KMS-11 (cell line): ENCODE data around the gene SLC39A13.

Experiments used
- H2AFZ ChIP-seq: fragments of 200-600 bp; sonication (generic); 2 replicates; pipeline ENCODE4 v1.6.1; 2016; ENCODE audit warnings: antibody characterized with exemption, mixed run types, low read depth
- H3K27ac ChIP-seq: fragments of 200-600 bp; sonication (generic); 2 replicates; pipeline ENCODE4 v1.6.1; 2016; ENCODE audit warnings: mild to moderate bottlenecking, mixed run types
- H3K27me3 ChIP-seq: fragments of 200-600 bp; sonication (generic); 2 replicates; pipeline ENCODE4 v1.6.1; 2017; ENCODE audit warnings: mild to moderate bottlenecking, low read depth, mixed run types, moderate library complexity; ENCODE audit not compliant: insufficient read depth
- H3K36me3 ChIP-seq: fragments of 200-600 bp; sonication (generic); 2 replicates; pipeline ENCODE4 v1.6.1; 2017; ENCODE audit warnings: mild to moderate bottlenecking, mixed run types; ENCODE audit not compliant: insufficient read depth
- H3K4me1 ChIP-seq: fragments of 200-600 bp; sonication (generic); 2 replicates; pipeline ENCODE4 v1.6.1; 2016; ENCODE audit warnings: mild to moderate bottlenecking, low read depth, mixed run types; ENCODE audit not compliant: poor library complexity, severe bottlenecking
- H3K4me2 ChIP-seq: fragments of 200-600 bp; sonication (generic); 2 replicates; pipeline ENCODE4 v1.7.0; 2016; ENCODE audit warnings: mild to moderate bottlenecking, mixed run types
- H3K4me3 ChIP-seq: fragments of 200-600 bp; sonication (generic); IDR thresholded peaks from 2 replicates; pipeline ENCODE4 v1.6.1; 2017; ENCODE audit warnings: low read depth, low read length, mixed read lengths; ENCODE audit not compliant: insufficient read depth
- H3K79me2 ChIP-seq: fragments of 200-600 bp; sonication (generic); 2 replicates; pipeline ENCODE4 v1.6.1; 2016; ENCODE audit warnings: low read depth, mixed run types; ENCODE audit not compliant: insufficient read depth
- H3K9ac ChIP-seq: fragments of 200-600 bp; sonication (generic); 2 replicates; pipeline ENCODE4 v1.6.1; 2016; ENCODE audit warnings: mild to moderate bottlenecking, mixed run types
- H4K20me1 ChIP-seq: fragments of 200-600 bp; sonication (generic); 2 replicates; pipeline ENCODE4 v1.6.1; 2016; ENCODE audit warnings: mild to moderate bottlenecking, mixed run types; ENCODE audit not compliant: insufficient read depth
- TF ChIP-seq, protein P1 (sequence below): fragments of 200-600 bp; sonication (generic); conservative IDR thresholded peaks from 2 replicates; pipeline ENCODE4 v1.6.1; 2017; ENCODE audit warnings: low read depth, mild to moderate bottlenecking, antibody characterized with exemption, low read length, moderate library complexity, mixed read lengths

SLC39A13 gene

DNA sequence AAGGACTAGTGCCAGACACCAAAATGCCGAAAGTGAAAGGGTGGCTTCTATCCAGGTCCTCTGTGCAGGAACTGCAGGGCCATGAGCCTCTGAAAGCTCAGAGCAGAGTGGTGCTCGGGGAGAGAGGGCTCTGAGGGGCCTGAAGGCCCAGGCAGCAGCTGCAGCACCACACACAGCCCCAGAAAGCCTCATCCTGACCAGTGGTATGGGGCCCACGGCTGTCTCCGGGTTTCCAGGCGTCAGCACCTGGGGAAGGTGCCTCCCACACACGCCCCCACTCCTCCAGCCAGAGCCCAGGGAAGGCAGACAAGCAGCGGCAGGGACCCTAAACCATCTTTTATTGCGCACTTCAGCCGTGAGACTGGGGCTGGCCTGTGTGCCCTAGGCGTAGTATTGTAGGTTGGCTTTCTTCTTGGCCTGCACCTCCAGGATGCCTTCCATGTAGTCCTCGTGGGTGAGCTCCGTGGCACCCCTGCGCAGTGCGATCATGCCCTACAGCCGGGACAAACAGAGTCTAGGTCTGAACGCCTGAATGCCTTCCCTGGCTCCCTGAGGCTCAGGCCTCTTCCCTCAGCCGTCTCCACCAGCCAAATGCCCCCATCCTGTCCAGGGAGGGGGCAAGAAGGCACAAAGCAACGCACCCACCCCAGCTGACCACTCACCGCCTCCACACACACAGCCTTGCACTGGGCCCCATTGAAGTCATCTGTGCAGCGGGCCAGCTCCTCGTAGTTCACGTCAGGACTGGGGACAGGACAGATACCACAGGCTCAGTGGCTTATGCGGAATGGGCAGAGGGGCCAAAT, 10.3 kb downstream of the SLC39A13 start:
- H3K79me2 ChIP-seq: no peaks in the 10 kb centered on the region
- H4K20me1 ChIP-seq: no peaks in the 10 kb centered on the region
- H3K36me3 ChIP-seq: peaks cover 18% of the 10 kb centered on the region; the same call in 1 of the 2 replicates
- TF ChIP-seq, protein P1, sequence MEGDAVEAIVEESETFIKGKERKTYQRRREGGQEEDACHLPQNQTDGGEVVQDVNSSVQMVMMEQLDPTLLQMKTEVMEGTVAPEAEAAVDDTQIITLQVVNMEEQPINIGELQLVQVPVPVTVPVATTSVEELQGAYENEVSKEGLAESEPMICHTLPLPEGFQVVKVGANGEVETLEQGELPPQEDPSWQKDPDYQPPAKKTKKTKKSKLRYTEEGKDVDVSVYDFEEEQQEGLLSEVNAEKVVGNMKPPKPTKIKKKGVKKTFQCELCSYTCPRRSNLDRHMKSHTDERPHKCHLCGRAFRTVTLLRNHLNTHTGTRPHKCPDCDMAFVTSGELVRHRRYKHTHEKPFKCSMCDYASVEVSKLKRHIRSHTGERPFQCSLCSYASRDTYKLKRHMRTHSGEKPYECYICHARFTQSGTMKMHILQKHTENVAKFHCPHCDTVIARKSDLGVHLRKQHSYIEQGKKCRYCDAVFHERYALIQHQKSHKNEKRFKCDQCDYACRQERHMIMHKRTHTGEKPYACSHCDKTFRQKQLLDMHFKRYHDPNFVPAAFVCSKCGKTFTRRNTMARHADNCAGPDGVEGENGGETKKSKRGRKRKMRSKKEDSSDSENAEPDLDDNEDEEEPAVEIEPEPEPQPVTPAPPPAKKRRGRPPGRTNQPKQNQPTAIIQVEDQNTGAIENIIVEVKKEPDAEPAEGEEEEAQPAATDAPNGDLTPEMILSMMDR: no peak
- H3K4me3 ChIP-seq: no peak overlapping the region
- H3K4me1 ChIP-seq: no peaks in the 10 kb centered on the region
- no peak overlapping the region for H2AFZ ChIP-seq
- no peak overlapping the region for H3K9ac ChIP-seq
- H3K4me2 ChIP-seq: no peak overlapping the region
- H3K27me3 ChIP-seq: no peaks in the 10 kb centered on the region
- no peak overlapping the region for H3K27ac ChIP-seq

DNA sequence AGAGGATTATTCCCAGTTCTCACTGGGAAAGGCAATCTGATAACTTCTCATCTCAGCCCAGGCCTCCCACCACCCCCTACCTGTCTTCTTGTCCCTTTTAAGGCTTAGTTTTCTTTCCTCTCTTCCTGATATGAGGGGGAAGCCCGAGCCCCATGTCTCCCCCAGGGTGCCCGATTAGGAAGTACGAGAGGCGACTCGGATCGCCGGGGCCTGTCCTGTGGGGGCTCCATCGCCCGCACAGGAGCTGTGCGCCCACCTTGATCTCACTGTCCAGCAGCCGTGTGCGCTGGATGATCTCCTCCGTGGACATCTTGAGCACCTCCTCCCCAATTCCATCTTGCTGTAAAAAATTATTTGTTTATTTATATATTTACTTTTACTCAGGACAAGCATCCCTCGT, 17.2 kb downstream of the SLC39A13 start:
- peak overlapping the region; percentile 93 for H3K9ac ChIP-seq
- H3K27ac ChIP-seq: peak overlapping the region; percentile 85
- H4K20me1 ChIP-seq: no peaks in the 10 kb centered on the region
- H3K4me3 ChIP-seq: no peak overlapping the region
- peaks cover 8% of the 10 kb centered on the region for H3K4me1 ChIP-seq
- H3K27me3 ChIP-seq: no peaks in the 10 kb centered on the region
- peaks cover 23% of the 10 kb centered on the region for H3K79me2 ChIP-seq
- peaks cover 10% of the 10 kb centered on the region; the same call in 1 of the 2 replicates for H3K36me3 ChIP-seq
- TF ChIP-seq, protein P1: no peak
- peak overlapping the region; percentile 95 for H2AFZ ChIP-seq
- peak overlapping the region; percentile 99 for H3K4me2 ChIP-seq

DNA sequence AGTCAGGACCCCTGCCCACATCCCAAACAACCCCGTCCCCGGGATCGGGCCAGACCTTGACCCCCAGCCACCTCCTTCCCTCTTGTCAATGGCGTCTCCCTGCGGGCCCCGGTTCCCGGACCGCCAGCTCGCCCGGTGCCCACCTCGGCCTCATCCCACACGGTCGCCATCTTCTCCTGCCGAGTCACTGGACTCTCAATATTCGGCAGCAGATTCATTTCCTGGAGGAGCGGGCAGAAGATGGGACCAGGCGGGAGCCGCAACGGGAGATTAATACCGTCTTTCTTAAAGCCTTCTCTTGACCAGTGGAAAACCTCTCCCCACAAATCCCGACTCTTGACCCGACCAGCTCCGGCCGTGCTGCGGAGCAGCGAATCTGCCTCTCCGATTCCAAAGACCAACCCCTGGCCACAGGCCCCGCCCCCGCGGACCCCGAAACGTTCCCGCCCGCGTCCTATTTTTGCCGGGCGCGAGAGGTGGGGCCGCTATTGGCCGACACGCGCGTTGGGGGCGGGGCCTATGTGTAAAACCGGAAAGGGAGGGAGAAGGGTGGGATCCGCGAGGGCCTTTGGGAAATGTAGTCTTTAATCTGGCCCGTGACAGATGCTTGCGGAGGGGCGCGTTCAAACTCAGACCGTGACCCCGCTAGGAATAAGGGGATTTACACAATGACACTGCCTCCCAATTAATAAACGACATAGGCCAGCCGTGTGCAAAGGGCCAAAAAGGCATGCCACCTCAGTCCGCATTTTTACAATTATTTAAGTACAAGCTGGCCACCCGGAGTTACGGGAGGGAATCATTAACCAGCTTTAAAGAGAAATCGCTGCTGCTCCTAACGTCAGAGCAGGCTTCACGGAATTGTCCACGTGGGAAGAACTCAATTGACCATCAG, 17.9 kb downstream of the SLC39A13 start, which contains the start of gene PSMC3:
Gene PSMC3 (minus strand): TSS at position 378 of the 895 bp plus-strand sequence. CDS start 160 bp downstream, at position 218.
- Histone ChIP-seq H3K27ac (peak within 1 kb of the TSS; percentile 85), H3K79me2 (peaks cover 23% of the 10 kb centered on the region), H3K4me1 (peaks cover 8% of the 10 kb centered on the region), H4K20me1 (no peaks in the 10 kb centered on the region), H2AFZ (peak within 1 kb of the TSS; percentile 95), H3K4me2 (peak within 1 kb of the TSS; percentile 99), H3K4me3 (no peak within 1 kb of the TSS), H3K27me3 (no peaks in the 10 kb centered on the region), H3K36me3 (0 out of 2 replicates have a peak, but pooled peaks cover 5% of the 10 kb centered on the region), H3K9ac (peak within 1 kb of the TSS; percentile 93)
- TF ChIP-seq, protein P1: no peak

GRCh38 chr11:47430524-47430923, 22.1 kb downstream of the SLC39A13 start:
- H3K36me3 ChIP-seq: no peaks in the 10 kb centered on the region
- H3K4me2 ChIP-seq: no peak overlapping the region
- no peaks in the 10 kb centered on the region for H4K20me1 ChIP-seq
- no peaks in the 10 kb centered on the region for H3K4me1 ChIP-seq
- no peak overlapping the region for H2AFZ ChIP-seq
- no peak overlapping the region for H3K27ac ChIP-seq
- no peaks in the 10 kb centered on the region for H3K27me3 ChIP-seq
- no peak overlapping the region for H3K9ac ChIP-seq
- TF ChIP-seq, protein P1: no peak
- H3K79me2 ChIP-seq: peaks cover 6% of the 10 kb centered on the region
- H3K4me3 ChIP-seq: no peak overlapping the region
